ENCODE measurements around the gene ISG15. TPM values are rescaled to one million over a fixed set of nuclear protein-coding genes. Genes with fewer than 3 reads are reported as not detected.
A peak's percentile ranks its signal among the peaks of the same experiment; 100 is the strongest.

The ISG15 gene
- total and polyA plus RNA-seq, 2 experiments from 2014 or later, result 62.3 to 89.6 TPM

- H3K27me3 ChIP-seq, result peaks cover 2% of the 10 kb centered on the region
- H3K4me2 ChIP-seq, result peak overlapping the region; percentile 99
- TF ChIP-seq CTCF (IDR thresholded peaks at IDR 0.05; ENCODE audit: poor library complexity) (no peak), EZH2phosphoT487 (IDR thresholded peaks at IDR 0.05; ENCODE audit: low read depth, severe bottlenecking, unreplicated experiment) (no peak), EZH2 (IDR thresholded peaks at IDR 0.05; ENCODE audit: borderline replicate concordance) (no peak)
- peak overlapping the region; percentile 91 for H3K27ac ChIP-seq
- H3K4me3 ChIP-seq, result no peak overlapping the region
- no peak for DNase-seq (ENCODE audit: low spot score)
- no peaks in the 10 kb centered on the region for H3K36me3 ChIP-seq (replicated peaks; ENCODE audit: insufficient read depth, low read depth)
- peaks cover 13% of the 10 kb centered on the region for H3K4me1 ChIP-seq (ENCODE audit: insufficient read depth)
- H4K20me1 ChIP-seq (ENCODE audit: insufficient read depth, poor library complexity, severe bottlenecking), result no peaks in the 10 kb centered on the region
- H3K9me3 ChIP-seq (ENCODE audit: low read depth), result no peaks in the 10 kb centered on the region
- H2AFZ ChIP-seq, result no peak overlapping the region
- H3K9me2 ChIP-seq (replicated peaks; ENCODE audit: insufficient read depth), result no peaks in the 10 kb centered on the region
- 88% methylated on average over 23 of the region's 26 CpGs for WGBS (ENCODE audit: low lambda C conversion rate, missing lambda C conversion rate)
- no peaks in the 10 kb centered on the region for H3K79me2 ChIP-seq
Observed at GRCh38 chr1:965526-966134, 47.7 kb upstream of the ISG15 start.

- Histone ChIP-seq H3K4me2 (peak within 1 kb of the TSS; percentile 99), H3K4me3 (peak within 1 kb of the TSS; percentile 48), H3K27me3 (peaks cover 4% of the 10 kb centered on the region), H3K9me3 (ENCODE audit: low read depth) (no peaks in the 10 kb centered on the region), H4K20me1 (ENCODE audit: insufficient read depth, poor library complexity, severe bottlenecking) (no peaks in the 10 kb centered on the region), H3K4me1 (ENCODE audit: insufficient read depth) (peaks cover 13% of the 10 kb centered on the region), H3K36me3 (replicated peaks; ENCODE audit: insufficient read depth, low read depth) (no peaks in the 10 kb centered on the region), H3K79me2 (no peaks in the 10 kb centered on the region), H3K9me2 (replicated peaks; ENCODE audit: insufficient read depth) (no peaks in the 10 kb centered on the region), H2AFZ (peak within 1 kb of the TSS; percentile 77), H3K27ac (peak within 1 kb of the TSS; percentile 91)
- TF ChIP-seq CTCF (IDR thresholded peaks at IDR 0.05; ENCODE audit: poor library complexity) (no peak), EZH2phosphoT487 (IDR thresholded peaks at IDR 0.05; ENCODE audit: low read depth, severe bottlenecking, unreplicated experiment) (no peak), EZH2 (IDR thresholded peaks at IDR 0.05; ENCODE audit: borderline replicate concordance) (no peak)
- peak; percentile 64 for DNase-seq (ENCODE audit: low spot score)
- WGBS (ENCODE audit: low lambda C conversion rate, missing lambda C conversion rate), result 23% methylated on average over 22 of the region's 31 CpGs
Observed at GRCh38 chr1:966135-966703, 47.1 kb upstream of the ISG15 start, which contains the start of gene PLEKHN1. PLEKHN1 (plus strand) TSS chr1:966482; CDS start chr1:966532, 50 bp downstream.

- peak; percentile 87 for DNase-seq (ENCODE audit: low spot score)
- peaks cover 13% of the 10 kb centered on the region for H3K4me1 ChIP-seq (ENCODE audit: insufficient read depth)
- H3K36me3 ChIP-seq (replicated peaks; ENCODE audit: insufficient read depth, low read depth), result no peaks in the 10 kb centered on the region
- H3K4me3 ChIP-seq, result peak overlapping the region; percentile 48
- no peaks in the 10 kb centered on the region for H3K79me2 ChIP-seq
- H3K4me2 ChIP-seq, result peak overlapping the region; percentile 99
- H3K9me2 ChIP-seq (replicated peaks; ENCODE audit: insufficient read depth), result no peaks in the 10 kb centered on the region
- H3K27me3 ChIP-seq, result peaks cover 4% of the 10 kb centered on the region
- H3K9me3 ChIP-seq (ENCODE audit: low read depth), result no peaks in the 10 kb centered on the region
- WGBS (ENCODE audit: low lambda C conversion rate, missing lambda C conversion rate), result 3% methylated on average over 46 of the region's 60 CpGs
- H4K20me1 ChIP-seq (ENCODE audit: insufficient read depth, poor library complexity, severe bottlenecking), result no peaks in the 10 kb centered on the region
- TF ChIP-seq CTCF (IDR thresholded peaks at IDR 0.05; ENCODE audit: poor library complexity), result no peak
- TF ChIP-seq EZH2 (IDR thresholded peaks at IDR 0.05; ENCODE audit: borderline replicate concordance), result no peak
- TF ChIP-seq EZH2phosphoT487 (IDR thresholded peaks at IDR 0.05; ENCODE audit: low read depth, severe bottlenecking, unreplicated experiment), result no peak
- peak overlapping the region; percentile 77 for H2AFZ ChIP-seq
- peak overlapping the region; percentile 91 for H3K27ac ChIP-seq
Observed at GRCh38 chr1:966704-967300, 46.5 kb upstream of the ISG15 start.

Measured in hepatocyte (in vitro differentiated cells).